Measurements from ENCODE around the gene DCX.

- TF ChIP-seq POLR2AphosphoS5 (IDR thresholded peaks at IDR 0.05; ENCODE audit: low read depth, low read length) (no peak), POLR2A (IDR thresholded peaks at IDR 0.05; ENCODE audit: low read depth, low read length) (no peak), TAF1 (IDR thresholded peaks at IDR 0.05; ENCODE audit: low read depth, low read length) (no peak)
Measured at GRCh38 chrX:111336141-111336540, 75.9 kb downstream of the DCX start.
